Endothelial cell (in vitro differentiated cells): ENCODE results near the gene RALB. TPM values are rescaled to one million over a fixed set of nuclear protein-coding genes. Genes with fewer than 3 reads are reported as not detected.

ENCODE experiments used
- DNase-seq: peaks from one replicate; pipeline ENCODE4 v3.0.0; 2021; ENCODE audit warnings: low spot score
- H3K27ac Mint-ChIP-seq: one replicate; pipeline ENCODE4 v1.8.0; 2021; ENCODE audit warnings: mixed read lengths, inconsistent platforms; ENCODE audit not compliant: unreplicated experiment
- H3K27me3 Mint-ChIP-seq: one replicate; pipeline ENCODE4 v1.8.0; 2021; ENCODE audit warnings: mild to moderate bottlenecking, moderate library complexity, mixed read lengths, inconsistent platforms; ENCODE audit not compliant: unreplicated experiment
- H3K36me3 Mint-ChIP-seq: one replicate; pipeline ENCODE4 v1.8.0; 2021; ENCODE audit warnings: mild to moderate bottlenecking, low read depth, mixed read lengths, inconsistent platforms; ENCODE audit not compliant: unreplicated experiment
- H3K4me1 Mint-ChIP-seq: one replicate; pipeline ENCODE4 v1.8.0; 2021; ENCODE audit warnings: mild to moderate bottlenecking, mixed read lengths, inconsistent platforms; ENCODE audit not compliant: unreplicated experiment
- H3K4me3 Mint-ChIP-seq: one replicate; pipeline ENCODE4 v1.8.0; 2021; ENCODE audit warnings: mild to moderate bottlenecking, mixed read lengths, inconsistent platforms; ENCODE audit not compliant: unreplicated experiment
- H3K9me3 Mint-ChIP-seq: one replicate; pipeline ENCODE4 v1.8.0; 2021; ENCODE audit warnings: mixed read lengths, inconsistent platforms; ENCODE audit not compliant: unreplicated experiment
- CTCF ChIP-seq: fragments of 200-600 bp; sonication (generic); IDR thresholded peaks from one replicate; pipeline ENCODE4 v1.5.0; 2021; ENCODE audit warnings: antibody characterized with exemption; ENCODE audit not compliant: unreplicated experiment
- total RNA-seq: library from RNA; stranded (reverse); fragmentation: NEBNext Ultra II Directional; extraction: Animal tissue kit (Norgen Biotek cat#: 25700); gene quantifications from one replicate; pipeline ENCODE4 v1.2.1, GENCODE V29; 2021; ENCODE audit not compliant: unreplicated experiment

RALB gene
- total RNA-seq, 1 donor from 2014 or later = 367 TPM

GRCh38 chr2:120294008-120294340 is 41.3 kb downstream of the RALB start:
- Mint-ChIP-seq H3K36me3 (peaks cover 73% of the 10 kb centered on the region), H3K9me3 (no peaks in the 10 kb centered on the region), H3K27ac (no peak overlapping the region), H3K4me1 (peaks cover 11% of the 10 kb centered on the region), H3K4me3 (peak overlapping the region; percentile 70), H3K27me3 (peaks cover 5% of the 10 kb centered on the region)
- DNase-seq = no peak
- TF ChIP-seq CTCF = no peak

DNA sequence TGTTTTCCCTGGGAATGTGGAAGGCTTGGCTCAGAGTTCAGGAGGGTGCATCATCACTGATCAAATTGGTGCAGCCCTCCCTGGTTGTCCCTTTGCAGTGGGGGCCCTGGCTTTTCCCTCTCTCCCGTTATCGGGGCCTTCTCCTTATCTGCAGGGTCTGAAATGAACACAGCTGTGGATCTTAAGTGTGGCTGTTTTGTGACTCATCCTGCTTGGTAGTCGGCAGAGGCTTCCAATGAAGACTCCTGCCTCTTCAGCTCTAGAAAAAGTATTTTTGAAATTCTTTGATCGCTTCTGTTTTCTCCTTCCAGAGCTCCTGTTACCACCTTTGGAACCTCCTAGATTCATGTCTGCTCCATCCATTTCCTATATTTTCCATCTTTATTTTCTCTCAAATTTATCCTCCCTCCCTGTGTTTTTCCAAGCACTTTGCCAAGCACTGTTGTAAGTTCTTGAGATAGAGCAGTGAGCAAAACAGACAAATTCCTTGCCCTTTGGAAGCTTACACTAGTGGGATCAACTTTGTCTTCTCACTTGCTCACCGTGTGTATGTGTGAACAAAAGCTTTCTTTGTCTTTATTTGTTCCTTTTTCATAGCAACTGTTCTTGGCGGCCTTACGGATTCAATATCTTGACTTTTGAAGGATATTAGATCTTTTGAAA is 45.7 kb downstream of the RALB start:
- TF ChIP-seq CTCF = no peak
- peaks cover 72% of the 10 kb centered on the region for H3K36me3 Mint-ChIP-seq
- no peaks in the 10 kb centered on the region for H3K4me1 Mint-ChIP-seq
- H3K27me3 Mint-ChIP-seq = peaks cover 5% of the 10 kb centered on the region
- H3K27ac Mint-ChIP-seq = no peak overlapping the region
- H3K9me3 Mint-ChIP-seq = no peaks in the 10 kb centered on the region
- no peak overlapping the region for H3K4me3 Mint-ChIP-seq
- DNase-seq = no peak

DNA sequence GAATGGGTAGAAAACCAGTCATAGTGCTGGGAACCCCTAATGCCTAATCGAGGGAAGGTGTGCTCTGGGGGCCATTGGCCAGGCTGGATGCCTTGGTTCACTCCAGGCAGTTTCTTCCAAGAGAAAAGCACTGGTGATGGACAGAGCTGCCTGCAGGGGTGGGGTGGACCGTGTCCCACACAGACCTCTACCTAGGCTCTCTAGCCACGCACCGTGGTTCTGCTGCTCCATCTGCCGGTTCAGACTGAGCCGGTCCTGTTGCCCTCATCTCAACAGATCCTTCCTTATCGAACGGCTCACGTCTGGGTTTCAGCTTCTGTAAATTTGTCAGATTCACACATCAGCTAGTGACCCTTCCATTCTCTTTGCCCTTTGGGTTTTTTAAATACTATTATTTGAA is 46.4 kb downstream of the RALB start:
- H3K9me3 Mint-ChIP-seq = no peaks in the 10 kb centered on the region
- no peak overlapping the region for H3K4me3 Mint-ChIP-seq
- no peak for DNase-seq
- peaks cover 8% of the 10 kb centered on the region for H3K27me3 Mint-ChIP-seq
- H3K36me3 Mint-ChIP-seq = peaks cover 71% of the 10 kb centered on the region
- peaks cover 5% of the 10 kb centered on the region for H3K4me1 Mint-ChIP-seq
- no peak overlapping the region for H3K27ac Mint-ChIP-seq
- TF ChIP-seq CTCF = no peak

- no peak for DNase-seq
- Mint-ChIP-seq H3K36me3 (peaks cover 66% of the 10 kb centered on the region), H3K27ac (no peak overlapping the region), H3K27me3 (peaks cover 6% of the 10 kb centered on the region), H3K9me3 (no peaks in the 10 kb centered on the region), H3K4me1 (peaks cover 8% of the 10 kb centered on the region), H3K4me3 (no peak overlapping the region)
- no peak for TF ChIP-seq CTCF
These were observed 46.9 kb downstream of the RALB start for GRCh38 chr2:120299561-120299960.

DNA sequence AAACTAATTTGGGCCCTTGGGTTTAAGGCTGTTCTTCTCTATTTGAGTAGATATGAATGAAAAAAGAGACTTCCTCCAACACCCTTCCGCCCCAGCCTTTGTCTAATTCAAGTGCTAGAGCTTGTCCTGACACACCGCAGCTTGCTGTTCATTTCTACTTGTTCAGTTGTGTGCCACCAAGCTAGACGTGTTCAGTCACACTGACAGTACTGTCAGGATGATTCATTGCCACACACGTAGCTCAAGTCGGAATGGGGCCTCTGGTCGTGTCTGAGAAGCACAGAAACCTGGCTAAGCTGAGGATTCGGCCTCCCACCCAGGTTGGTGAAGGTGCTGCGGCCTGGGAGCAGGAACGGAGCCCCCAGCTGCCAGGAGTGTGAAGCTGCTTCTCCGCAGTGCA is 47.7 kb downstream of the RALB start:
- no peak for TF ChIP-seq CTCF
- H3K27ac Mint-ChIP-seq = no peak overlapping the region
- no peak for DNase-seq
- H3K27me3 Mint-ChIP-seq = peaks cover 6% of the 10 kb centered on the region
- no peaks in the 10 kb centered on the region for H3K9me3 Mint-ChIP-seq
- H3K36me3 Mint-ChIP-seq = peaks cover 62% of the 10 kb centered on the region
- H3K4me3 Mint-ChIP-seq = no peak overlapping the region
- H3K4me1 Mint-ChIP-seq = peaks cover 13% of the 10 kb centered on the region
